Measurements from ENCODE around the gene GAS2. TPM values are rescaled to one million over a fixed set of nuclear protein-coding genes. Genes with fewer than 3 reads are reported as not detected.

GAS2 gene
- total and polyA plus RNA-seq, 2 donors from 2014 or later = 4.5 to 6.8 TPM

DNA sequence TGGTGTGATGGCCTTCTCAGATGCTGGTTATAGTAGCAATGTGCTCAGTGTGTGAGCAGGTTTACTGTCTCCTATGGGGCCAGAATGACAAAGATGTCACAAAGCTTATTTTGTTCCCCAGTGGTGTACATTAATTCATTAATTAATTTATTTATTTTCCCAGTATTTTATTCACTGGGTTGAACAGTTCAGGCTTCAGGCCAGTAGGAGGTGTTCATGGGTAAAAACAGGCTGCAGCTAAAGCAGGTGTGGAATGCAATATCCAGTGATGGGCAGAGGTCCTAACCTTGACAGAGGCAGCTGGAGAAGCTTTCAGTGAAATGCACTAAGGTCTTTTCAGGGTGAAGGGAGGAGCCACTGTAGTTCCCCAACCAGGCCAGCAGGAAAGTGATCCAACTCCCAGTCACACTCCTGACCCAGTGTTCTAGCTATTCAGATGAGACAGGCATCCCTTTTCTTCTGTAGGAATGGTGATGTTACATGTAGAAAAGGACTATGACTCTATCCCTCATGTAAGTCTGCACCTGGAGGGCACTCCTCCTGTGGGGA, 33.0 kb upstream of the GAS2 start:
- Histone ChIP-seq H3K4me3 (ENCODE audit: low read length in 3 of 3) (no peak overlapping the region), H3K4me1 (ENCODE audit: control insufficient read depth in 2 of 3, insufficient read depth in 2 of 3, low read depth in 1 of 3, low read length in 3 of 3) (no peaks in the 10 kb centered on the region), H3K9me3 (ENCODE audit: control insufficient read depth in 2 of 3, insufficient read depth in 1 of 3, low read length in 3 of 3) (no peaks in the 10 kb centered on the region), H3K27me3 (ENCODE audit: control insufficient read depth, insufficient read depth, low read length) (no peaks in the 10 kb centered on the region), H3K9ac (ENCODE audit: low read length in 3 of 3) (no peak overlapping the region), H3K27ac (ENCODE audit: low read depth in 2 of 2, low read length in 2 of 2) (no peak overlapping the region), H3K36me3 (ENCODE audit: control insufficient read depth in 2 of 3, insufficient read depth in 3 of 3, low read length in 3 of 3) (no peaks in the 10 kb centered on the region)
- FAIRE-seq (no peak), DNase-seq (no peak)
- intact Hi-C loops (cut with DNase I) = no loop called here
- TF ChIP-seq, protein P1, sequence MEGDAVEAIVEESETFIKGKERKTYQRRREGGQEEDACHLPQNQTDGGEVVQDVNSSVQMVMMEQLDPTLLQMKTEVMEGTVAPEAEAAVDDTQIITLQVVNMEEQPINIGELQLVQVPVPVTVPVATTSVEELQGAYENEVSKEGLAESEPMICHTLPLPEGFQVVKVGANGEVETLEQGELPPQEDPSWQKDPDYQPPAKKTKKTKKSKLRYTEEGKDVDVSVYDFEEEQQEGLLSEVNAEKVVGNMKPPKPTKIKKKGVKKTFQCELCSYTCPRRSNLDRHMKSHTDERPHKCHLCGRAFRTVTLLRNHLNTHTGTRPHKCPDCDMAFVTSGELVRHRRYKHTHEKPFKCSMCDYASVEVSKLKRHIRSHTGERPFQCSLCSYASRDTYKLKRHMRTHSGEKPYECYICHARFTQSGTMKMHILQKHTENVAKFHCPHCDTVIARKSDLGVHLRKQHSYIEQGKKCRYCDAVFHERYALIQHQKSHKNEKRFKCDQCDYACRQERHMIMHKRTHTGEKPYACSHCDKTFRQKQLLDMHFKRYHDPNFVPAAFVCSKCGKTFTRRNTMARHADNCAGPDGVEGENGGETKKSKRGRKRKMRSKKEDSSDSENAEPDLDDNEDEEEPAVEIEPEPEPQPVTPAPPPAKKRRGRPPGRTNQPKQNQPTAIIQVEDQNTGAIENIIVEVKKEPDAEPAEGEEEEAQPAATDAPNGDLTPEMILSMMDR (IDR thresholded peaks at IDR 0.05; ENCODE audit: borderline replicate concordance, extremely low read depth, insufficient read depth) = no peak

DNA sequence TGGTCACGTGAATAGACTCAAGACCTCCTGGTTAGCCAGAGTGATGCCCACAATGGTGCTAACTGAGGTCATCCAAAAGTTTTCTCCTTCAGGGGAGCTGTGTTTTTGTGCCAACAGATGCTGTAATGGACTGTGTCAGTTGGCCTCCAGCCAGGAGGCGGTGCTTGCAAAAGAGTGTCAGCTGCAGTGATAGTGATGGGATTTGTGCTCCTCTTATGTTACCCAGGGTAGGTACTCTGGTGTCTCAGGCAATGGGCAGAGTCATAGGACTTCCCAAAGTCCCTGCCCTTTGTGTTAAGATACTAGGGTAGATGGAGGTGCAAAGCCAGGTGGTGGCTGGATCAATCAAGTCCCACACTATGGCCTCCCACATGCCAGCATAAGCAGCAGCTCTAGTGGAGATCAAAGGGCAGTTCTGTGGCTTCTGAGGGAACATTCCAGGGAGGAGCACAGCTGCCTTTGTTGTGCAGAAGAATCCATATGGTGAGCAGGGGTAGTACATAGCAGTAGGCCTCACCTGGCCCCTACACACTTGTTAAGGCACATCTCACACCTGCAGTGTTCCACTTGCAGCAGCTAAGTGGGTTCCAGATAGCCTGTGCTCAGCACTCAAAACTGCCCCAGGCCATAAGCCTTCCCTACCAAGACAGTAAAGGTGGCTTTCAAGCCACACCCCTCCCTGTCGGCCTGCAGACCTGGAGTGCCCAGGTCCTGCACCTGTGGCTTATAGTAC, 31.3 kb upstream of the GAS2 start:
- no peaks in the 10 kb centered on the region for H3K27me3 ChIP-seq (ENCODE audit: control insufficient read depth, insufficient read depth, low read length)
- no peaks in the 10 kb centered on the region for H3K9me3 ChIP-seq (ENCODE audit: control insufficient read depth in 2 of 3, insufficient read depth in 1 of 3, low read length in 3 of 3)
- no peak overlapping the region for H3K9ac ChIP-seq (ENCODE audit: low read length in 3 of 3)
- H3K4me1 ChIP-seq (ENCODE audit: control insufficient read depth in 2 of 3, insufficient read depth in 2 of 3, low read depth in 1 of 3, low read length in 3 of 3) = no peaks in the 10 kb centered on the region
- TF ChIP-seq, protein P1 (IDR thresholded peaks at IDR 0.05; ENCODE audit: borderline replicate concordance, extremely low read depth, insufficient read depth) = no peak
- FAIRE-seq (no peak), DNase-seq (no peak)
- intact Hi-C loops (cut with DNase I) = no loop called here
- no peak overlapping the region for H3K27ac ChIP-seq (ENCODE audit: low read depth in 2 of 2, low read length in 2 of 2)
- no peak overlapping the region for H3K4me3 ChIP-seq (ENCODE audit: low read length in 3 of 3)
- H3K36me3 ChIP-seq (ENCODE audit: control insufficient read depth in 2 of 3, insufficient read depth in 3 of 3, low read length in 3 of 3) = no peaks in the 10 kb centered on the region

DNA sequence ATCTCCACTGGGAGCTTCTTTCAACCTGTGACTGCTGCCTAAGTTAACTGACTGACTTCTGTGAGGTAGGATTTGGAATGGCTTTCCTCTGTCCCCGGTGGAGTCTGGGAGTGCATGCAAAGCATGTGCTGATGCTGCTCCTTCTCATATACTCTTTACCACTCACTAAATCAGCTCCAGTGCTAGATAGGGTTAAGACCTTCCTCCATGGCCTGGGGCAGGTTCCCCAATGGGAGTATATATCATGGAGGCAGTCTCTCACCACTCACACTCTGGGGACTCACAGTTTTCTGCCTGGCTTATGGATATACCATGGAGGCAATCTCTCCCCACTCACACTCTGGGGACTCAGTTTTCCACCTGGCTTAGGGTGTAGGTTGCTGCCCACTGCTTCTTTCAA, 30.7 kb upstream of the GAS2 start:
- no peak overlapping the region for H3K9ac ChIP-seq (ENCODE audit: low read length in 3 of 3)
- no peak overlapping the region for H3K27ac ChIP-seq (ENCODE audit: low read depth in 2 of 2, low read length in 2 of 2)
- TF ChIP-seq, protein P1 (IDR thresholded peaks at IDR 0.05; ENCODE audit: borderline replicate concordance, extremely low read depth, insufficient read depth) = no peak
- DNase-seq (no peak), FAIRE-seq (no peak)
- H3K9me3 ChIP-seq (ENCODE audit: control insufficient read depth in 2 of 3, insufficient read depth in 1 of 3, low read length in 3 of 3) = no peaks in the 10 kb centered on the region
- no peaks in the 10 kb centered on the region for H3K4me1 ChIP-seq (ENCODE audit: control insufficient read depth in 2 of 3, insufficient read depth in 2 of 3, low read depth in 1 of 3, low read length in 3 of 3)
- intact Hi-C loops (cut with DNase I) = no loop called here
- no peaks in the 10 kb centered on the region for H3K27me3 ChIP-seq (ENCODE audit: control insufficient read depth, insufficient read depth, low read length)
- no peaks in the 10 kb centered on the region for H3K36me3 ChIP-seq (ENCODE audit: control insufficient read depth in 2 of 3, insufficient read depth in 3 of 3, low read length in 3 of 3)
- H3K4me3 ChIP-seq (ENCODE audit: low read length in 3 of 3) = no peak overlapping the region
